CD4-positive, alpha-beta T cell treated with Interleukin-15 for 1 hour (primary cell): Measurements from ENCODE around the gene ADAMTSL2.

Source experiments
- DNase-seq: peaks from one replicate; pipeline ENCODE4 v3.0.0-alpha.2; 2020

Gene ADAMTSL2

DNA sequence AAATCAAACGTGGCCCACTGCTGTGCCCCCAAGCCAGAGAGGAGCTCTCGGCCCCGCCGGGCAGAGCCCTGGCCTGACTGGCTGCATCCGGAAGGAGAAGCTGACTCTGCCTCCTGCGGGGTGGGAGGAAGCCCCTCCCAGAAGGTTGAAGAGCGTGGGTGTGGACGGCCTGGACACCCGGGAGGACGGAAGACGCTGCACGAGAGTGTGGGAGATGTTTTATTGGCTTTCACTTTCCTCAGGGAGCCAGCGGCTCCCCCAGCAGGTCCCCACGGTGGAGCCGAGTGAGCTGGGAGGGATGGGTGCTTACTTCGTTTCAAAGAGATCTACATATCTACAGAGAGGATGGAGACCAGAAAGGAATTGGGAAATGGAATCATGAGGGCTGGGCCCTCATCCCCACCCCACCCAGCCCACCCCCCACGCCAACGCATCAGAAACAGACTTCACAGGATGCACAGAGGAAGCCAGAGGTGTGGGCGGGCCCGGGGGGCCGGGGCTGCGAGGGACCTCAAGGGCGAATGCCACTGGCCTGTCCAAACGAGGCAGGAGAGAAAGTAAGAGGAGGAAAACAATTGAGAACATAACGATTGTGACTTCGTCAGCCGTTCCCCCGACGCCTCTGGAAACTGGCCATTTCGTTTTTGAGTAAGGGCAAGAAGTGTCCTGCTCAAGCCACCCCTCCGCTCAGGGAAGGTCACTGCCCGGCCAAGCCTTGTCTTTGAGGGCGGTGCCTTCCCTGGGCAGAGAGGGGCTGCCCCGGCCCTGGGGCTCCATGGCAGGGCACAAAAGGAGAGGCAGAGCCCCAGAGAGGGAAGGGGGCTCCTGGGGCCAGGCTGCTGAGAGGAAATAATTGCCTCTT is 42.6 kb downstream of the ADAMTSL2 start:
- no peak for DNase-seq

DNA sequence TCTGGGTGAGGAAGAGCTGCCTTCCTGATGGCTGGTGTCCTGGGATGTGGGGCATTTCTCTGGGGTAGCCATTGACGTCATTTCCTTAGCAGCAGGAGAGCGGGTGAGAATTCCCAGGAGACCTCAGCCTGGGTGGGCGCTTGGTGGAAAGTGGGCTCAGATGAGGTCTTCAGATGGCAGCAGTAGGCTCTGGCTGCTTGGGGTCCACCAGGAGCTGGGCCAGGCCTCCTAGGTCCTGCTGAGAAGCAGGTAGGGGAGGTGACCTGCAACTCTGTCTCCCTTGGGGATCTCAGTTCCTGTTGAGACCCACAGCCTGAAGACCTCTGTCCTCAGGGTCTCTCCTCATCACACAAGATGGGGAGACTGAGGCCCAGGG is 43.2 kb downstream of the ADAMTSL2 start:
- no peak for DNase-seq

DNA sequence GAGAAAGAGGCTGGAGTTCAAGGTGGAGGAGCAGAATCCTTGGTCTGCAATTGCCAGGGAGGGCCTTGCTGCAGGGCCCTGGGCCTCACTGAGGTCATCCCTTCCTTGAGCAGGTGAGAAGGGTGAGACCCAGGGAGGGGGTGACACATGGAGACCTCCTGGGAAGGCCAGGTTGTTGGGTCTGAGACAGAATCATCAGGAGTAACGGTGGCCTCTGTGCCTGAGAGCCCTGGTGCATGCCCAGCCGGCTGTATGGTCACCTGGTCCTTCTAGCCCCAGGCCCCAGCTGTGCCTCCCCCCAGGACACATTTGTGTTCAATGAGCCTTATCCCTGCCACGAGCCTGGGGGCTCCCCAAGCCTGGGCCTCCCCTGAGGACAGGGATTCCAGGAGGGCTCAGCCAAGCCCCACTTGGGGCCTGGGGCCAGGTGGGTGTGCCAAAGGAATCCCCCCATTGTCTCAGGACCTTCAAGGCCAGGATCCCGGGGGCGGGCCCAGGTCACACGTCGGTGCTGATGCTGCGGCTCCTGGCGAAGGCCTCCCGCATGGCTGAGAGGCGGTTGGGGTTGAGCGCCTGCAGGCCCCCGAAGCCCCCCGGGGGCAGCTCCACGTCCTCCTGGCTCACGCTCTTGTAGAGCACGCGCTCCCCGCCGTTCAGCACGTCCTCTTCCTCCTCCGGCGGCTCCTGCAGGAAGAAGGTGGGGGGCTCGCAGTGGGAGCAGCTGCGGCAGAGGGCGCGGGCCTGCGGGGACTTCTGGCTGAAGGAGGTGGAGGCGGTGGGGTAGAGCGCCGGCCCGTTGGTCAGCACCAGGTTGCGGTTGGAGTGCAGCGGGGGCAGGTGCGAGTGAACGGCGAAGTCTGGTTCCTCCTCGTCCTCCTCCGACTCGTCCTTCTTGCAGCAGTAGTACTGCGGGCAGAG is 44.3 kb downstream of the ADAMTSL2 start:
- no peak for DNase-seq

DNA sequence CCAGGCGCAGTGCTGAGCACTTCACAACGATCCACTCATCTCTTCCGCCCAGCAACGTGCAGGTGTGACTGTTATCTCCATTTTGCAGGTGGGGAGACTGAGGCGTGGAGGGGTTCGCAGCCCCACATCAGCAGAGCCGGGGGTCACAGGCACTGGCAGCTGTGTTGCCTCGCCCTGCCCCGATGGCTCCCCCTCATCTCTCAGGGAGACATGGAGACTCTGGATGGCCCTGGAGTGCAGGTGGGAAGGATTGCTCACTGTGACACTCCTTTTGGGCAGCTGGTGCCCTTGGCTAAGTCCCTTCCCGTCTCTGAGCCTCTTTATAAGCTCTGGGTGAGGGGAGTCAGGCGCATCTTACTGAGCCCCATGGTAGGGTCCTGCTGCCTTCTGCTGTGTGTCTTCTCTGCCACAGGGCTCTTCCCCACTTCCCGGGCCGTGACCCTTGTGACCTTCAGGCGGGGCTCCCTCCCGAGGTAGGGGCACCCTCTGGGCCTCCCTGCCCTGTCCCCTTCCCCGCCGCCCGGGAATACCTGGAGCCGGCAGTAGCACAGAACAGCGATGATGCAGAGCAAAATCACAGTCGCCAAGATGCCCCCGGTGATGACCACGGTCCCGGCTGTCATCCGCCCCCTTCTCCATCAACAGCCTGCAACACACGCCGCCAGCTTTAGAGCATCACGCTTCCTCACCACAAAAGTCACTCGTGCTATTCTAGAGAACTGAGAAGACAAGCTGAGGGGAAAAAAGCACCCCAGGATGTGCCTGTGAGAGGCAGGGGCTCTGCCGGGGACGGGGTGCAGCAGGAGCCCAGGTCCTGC is 45.3 kb downstream of the ADAMTSL2 start:
- no peak for DNase-seq

DNA sequence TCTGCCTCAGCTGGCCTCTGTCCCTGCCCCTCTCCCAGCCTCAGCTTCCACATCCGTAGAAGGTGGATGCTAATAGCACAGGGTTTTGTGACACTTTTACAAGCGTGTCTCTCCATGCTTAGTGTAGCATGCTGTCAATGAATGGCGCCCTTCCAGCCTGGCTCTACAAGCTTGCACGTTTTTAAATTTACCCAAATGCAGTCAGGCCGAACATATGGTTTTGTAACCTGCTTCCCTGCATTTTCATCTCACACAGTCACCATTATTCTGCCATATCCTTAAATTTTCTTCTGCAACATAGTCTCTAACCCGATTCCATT is 45.9 kb downstream of the ADAMTSL2 start:
- DNase-seq, result no peak

DNA sequence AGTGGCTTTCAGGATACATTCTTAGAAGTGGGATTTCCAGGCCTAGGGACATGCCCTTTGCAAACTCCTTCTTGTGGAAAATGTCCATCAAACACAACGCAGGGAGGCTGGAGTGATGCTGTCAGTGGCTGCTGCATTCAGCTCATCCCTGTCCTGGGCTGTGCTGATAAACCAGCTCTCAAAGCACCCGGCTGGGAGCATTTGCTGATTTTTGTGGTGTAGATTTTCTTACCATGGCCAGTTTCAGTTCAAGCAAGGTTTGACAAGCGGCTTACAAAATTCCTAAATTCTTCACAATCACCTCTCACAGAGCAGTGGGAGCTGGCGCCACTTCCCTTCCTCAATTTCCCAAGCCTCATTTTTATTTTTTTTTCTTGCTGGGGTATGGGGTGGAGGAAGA is 46.5 kb downstream of the ADAMTSL2 start:
- DNase-seq, result no peak

DNA sequence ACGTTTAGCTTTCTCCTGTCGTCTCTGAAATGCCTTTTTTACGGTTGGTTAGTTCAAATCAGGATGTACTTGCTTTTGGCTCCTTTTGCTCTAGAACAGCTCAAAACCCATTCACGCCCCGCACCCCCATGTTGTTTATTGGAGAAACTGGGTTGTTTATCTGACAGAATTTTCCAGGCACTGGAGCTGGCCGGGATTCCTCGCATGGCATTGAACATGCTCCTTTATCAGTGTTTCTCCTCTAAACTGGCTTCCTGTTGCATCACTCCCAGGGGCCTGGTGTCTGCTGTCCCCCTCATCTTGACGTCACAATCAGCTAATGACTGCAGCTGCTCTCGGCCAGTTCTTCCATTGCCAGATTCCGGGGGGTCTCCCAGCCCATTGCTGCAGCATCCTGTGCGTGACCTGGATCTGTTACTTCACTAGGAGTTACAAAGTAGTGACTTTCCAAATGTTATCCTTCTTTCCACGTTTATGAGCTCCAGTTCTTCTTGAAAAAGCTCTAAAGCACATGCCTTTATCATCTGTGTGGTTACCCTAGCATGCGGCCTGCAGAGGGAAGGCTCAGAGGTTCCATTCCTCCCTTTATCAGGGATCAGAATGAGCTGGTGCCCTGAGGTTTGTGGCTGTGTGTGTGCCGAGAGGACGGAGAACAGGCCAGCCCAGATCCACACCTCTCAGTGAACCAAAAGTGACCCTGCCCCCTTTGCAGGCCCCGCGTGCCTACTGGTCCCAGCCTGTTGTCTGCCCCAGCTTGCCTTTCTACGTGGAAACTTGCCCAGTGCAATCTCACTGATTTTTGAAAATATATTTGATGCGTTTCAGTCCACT is 47.2 kb downstream of the ADAMTSL2 start:
- DNase-seq, result no peak

DNA sequence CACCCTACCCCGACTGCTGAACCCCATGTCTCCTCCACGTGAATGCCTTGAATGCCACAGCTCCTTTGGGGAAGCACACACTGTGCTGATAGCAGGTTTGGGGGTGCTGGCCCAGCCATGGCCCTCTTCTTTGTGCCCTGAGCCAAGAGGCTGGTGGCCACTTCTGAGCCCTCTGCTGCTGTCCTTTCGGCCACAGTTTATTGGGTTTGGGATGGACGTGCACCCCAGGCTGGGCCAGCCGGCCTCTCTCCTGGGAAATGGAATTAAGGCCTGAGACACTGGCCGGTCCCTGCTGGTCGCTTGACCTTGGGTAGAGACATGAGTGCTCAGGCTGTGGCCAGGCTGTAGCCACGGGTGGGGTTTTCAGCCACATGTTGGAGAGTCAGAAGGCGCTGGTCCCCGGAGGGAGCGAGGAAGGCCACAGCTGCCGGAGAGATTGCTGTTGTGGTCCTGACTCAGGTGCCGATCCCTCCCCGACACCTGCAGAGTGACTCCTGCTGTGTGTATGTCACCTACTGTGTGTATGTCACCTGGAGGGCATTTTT is 48.1 kb downstream of the ADAMTSL2 start:
- no peak for DNase-seq

DNA sequence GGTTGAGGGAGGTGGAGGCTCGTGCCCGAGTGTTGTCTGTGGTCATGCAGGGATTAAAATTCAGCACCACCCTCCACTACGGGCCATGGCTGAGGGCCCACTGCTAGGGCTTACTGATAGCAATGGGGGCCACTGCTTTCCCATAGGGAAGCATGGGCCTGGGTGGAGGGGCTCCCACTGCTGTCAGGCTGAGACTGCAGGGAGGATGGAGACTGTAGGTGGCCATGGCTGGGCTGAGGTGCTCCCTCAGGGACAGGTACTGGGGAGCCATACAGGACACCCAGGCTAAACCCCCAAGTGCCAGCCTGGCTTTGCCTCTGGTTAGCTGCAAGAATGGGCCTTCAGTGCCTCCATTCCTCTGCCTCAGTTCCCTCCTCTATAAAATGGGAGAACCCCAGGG is 48.6 kb downstream of the ADAMTSL2 start:
- DNase-seq, result no peak

DNA sequence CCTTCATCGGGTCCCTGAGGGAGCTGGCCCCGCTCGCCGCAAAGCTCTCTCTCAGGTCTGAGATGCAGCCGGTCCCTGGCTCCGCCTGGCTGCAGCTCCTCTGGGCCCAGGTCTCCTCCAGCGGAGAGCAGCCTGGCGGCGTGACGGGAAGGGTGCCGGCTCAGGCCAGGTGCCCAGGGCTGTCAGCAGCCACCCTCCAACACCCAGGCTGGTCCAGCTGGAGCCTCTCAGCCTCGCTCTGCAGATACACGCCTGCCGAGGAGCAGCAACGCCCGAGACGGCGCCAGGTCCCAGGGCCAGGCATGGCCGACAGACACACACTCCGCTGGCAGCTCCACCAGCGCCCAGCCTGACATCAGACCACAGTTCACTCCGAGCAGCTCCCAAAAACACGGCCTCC is 49.1 kb downstream of the ADAMTSL2 start:
- no peak for DNase-seq

DNA sequence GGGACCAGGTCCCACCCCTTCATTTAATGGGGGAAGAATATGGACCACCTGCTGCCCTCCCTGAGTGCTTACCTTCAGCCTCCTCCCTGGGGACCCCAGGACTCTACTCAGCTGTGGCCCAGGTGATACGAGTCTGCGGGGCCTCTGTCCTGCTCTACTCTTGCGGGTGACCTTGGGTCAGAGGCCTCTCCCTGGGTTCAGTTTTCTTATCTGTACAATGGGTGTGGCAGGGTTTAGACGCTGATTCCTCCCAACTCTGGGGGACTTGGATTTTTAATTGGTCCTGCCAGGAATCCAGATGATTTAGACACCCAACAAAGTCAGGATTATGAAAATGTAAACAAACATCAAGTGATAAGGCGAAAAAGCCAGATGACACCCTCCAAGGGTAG is 49.7 kb downstream of the ADAMTSL2 start:
- DNase-seq, result no peak

DNA sequence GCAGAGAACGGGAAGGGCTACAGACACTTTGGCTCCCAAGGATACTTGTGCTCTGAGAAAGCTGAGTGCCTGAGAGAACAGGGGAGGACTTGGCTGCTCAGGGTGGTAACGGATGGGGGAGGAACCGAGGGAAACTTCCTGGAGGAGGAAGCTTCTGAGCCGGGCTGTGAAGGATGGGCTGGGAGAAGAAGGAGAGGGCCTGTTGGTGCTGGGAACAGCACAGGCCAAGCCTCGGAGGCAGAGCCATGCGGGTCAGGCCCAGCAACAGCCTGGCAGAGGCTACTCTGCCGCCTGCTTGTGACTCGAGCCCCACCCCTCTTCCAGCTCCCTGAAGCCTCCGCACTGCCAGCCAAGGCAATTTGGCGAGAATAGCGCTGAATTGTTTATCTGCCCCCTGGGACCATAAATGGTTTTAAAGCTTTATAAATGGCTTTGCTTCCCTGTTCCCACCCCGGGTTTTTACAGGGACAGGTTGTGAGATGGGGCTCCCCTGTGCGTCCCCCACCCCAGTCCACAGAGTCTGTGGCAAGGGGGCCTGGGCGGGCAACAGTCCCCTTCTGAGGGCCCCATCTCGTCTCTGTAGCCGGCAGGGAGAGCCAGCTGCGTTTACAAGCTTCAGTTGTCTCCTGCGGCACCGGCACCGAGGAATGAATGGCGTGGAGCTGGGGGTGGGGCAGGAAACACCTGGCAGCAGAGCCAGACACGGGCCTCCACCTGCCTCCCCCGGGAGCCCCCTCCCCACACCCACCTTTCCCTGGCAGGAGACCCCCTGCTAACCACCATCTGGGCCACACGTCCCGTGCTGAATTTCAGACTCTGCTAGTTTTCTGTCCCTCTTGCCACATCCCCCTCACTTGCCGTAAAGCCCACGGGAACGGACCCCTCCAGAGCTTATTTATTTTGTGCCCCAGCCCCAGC is 50.3 kb downstream of the ADAMTSL2 start:
- no peak for DNase-seq

DNA sequence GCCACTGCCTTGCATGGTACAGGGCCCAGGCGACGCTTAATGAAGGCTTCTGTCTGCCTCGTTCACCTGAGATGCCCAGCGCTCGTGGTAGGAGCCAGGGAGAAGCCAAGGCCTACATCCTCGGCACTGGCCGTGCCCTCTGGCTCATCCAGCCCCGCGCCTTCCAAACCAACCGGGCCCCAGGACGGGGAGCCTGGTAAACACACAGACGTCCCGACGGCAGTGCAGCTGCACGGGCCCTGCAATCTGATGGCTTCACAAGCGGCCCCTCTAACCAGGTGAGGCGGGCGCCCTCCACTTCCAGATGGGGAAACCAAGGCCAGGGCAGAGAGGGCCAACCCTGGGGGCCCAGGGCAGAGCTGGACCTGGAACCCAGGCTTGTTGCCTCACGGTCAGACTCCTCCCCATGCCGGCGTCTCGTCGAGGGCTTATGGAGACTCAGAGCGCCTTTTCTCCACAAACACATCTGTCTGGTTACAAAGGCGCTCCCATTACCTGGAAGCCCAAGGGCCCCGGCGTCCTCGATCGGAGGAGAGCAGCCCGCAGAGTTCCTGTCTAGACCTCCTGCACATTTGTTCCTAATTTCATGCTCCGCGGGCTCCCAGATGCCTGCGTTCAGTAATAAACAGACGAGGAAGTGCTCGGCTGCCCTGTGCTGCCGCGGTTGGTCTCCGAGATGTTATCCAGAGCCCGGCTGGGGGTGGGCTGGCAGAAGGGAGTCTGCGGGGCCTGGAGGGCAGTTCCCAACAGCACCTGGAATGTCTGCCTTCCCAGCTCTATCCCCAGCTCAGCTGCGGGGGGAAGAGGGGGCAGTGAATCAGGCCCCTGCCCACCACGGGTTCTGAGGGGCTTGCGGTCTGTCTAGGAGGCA is 51.2 kb downstream of the ADAMTSL2 start:
- no peak for DNase-seq

DNA sequence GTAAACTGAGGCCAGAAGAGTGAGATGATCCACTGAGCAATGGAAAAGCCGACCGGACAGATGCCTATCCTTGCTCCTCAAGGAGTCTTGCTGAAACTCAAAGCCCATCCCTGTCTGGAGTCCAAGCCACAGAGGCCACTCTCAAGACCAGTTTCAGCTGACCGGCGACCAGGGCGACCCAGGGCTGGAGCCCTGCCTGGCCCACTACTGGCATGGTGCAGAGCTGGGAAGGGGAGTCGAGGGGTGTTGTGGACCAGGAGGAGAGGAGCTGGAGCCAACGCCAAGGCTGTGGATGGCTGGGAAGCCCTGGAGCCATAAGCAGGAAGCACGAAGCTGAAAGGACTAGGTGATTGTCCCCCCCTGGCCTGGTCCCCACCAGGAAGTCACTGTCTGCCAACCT is 52.5 kb downstream of the ADAMTSL2 start:
- DNase-seq, result no peak

DNA sequence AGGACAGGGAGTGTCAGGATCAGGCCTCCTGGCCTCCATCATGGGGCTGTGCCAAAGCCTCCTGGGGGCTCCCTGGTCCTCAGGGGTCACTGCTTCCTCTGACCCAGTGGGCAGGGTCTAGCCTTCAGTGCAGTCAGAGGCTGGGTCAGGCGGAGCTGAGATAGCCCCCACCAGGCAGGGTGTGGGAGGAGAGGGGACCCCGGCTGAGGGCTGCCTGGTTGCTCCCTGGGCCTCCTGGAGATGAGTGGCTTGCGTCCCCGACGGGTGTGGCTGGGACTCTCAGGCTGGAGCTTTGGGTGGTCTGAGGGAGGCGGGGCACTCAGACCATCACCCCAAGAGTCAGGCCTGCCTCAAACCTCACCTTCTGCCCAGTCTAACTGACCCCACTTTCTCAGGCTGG is 53.0 kb downstream of the ADAMTSL2 start:
- no peak for DNase-seq

DNA sequence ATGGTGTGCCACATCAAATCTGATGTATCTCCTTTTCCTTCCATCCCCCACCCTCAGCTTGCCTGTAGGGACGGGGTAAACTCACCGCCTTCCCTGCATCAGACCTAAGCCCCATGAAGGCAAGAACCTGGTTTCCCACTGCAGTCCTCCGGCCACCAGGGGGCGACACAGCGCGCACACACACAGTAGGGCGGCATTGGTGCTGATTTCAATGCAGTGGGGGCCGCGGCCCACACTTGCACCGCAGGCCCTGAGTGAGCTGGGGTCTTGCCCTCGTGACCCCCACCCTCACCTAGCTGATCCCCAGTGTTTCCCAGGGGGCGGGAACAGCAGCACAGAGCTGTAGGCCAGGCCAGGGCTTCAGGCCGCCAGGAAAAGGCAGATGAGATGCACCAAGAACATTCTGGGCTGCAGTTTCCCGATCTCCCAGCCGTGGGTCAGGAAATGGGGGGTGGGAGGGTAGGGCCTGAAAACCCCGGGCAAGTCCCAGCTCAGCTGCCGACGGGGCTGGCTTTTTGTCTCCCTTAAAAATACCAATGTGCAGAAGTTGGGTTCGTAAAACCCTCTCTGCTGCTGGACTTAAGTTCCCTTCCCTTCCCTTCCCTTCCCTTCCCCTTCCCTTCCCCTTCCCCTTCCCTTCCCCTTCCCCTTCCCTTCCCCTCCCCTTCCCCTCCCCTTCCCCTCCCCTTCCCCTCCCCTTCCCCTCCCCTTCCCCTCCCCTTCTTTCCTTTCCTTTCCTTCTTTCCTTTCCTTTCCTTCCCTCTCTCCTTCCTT is 55.1 kb downstream of the ADAMTSL2 start:
- DNase-seq, result no peak

DNA sequence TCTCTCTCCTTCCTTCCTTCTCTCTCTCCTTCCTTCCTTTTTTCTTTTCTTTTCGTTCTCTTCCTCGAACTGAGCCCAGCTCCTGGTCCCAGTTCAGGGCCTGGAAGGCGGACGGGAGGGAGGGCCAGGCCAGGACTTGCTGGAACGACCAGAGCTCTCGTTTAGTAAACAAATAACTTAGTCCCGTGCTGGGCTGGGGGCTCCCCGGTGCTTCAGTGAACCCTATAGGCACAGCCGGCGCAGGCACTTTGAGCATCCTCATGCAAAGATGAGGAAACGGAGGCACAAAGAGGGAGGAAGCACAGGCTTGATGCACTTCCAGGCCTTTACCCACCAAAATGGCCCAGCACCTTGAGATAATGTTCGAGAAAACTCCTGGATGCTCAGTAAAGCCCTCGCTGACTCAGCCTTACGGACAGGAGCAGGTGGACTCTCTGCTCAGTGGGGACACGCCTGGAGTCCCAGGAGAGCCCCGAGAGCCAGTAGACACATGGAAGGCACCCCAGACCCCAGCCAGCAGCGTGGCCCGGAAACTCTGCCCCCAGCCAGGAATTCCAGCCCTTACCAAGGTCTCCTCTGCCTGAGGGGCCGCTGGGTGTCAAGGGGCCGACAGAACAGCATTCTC is 55.8 kb downstream of the ADAMTSL2 start:
- DNase-seq, result no peak

DNA sequence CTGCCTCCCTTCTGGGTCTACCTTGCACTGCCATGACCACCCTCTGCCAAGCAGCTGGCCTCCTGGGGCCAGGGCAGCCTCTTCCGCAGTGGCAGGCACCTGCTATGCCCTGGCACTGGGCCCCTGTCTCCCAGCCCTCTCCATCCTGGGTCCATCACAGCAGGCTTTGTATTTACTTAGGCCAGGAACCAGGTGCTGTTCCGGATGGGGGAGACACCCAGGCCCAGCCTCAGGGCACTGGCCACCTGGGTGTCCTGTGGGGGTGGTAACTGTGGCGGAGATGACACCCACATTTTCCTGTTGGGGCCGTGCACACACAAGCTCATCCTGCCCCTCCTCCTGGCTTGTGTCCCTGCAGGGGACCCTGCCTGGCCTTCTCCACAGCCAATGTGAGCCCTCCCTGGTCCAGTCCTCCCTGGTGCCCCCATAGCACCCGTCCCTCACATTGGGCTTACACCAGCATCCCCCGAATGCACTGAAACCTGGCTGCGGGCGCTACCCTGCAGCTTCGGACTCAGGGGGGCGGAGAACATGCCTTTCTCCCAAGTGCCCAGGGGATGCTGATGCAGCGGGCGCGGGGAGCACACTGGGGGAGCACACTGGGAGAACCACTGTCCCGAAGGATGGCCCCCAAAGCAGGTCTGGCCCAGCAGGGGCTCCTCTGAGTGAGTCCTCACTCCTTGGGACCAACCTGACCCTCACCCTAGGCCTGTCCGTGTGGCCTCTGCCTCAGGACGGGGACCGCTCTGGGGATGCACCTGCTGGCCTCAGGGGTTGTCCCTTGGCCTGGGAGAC is 56.8 kb downstream of the ADAMTSL2 start:
- DNase-seq, result no peak
